Coronary artery (tissue), 2 donors: ENCODE measurements around the gene KCNE5.
"Not testable (repeated sequence)": the region's sequence is repeated elsewhere in the genome, so short reads cannot be mapped to it uniquely, and the experiment has no call there.

Source experiments
- DNase-seq: peaks from one replicate; pipeline ENCODE4 v3.0.0-alpha.2; 2017; ENCODE audit warnings: low spot score
- H3K27ac ChIP-seq, 2 donors: fragments of 200-600 bp; sonication (generic); one replicate each; pipeline ENCODE4 v1.5.1; 2016 to 2019
- H3K4me3 ChIP-seq: fragments of 200-600 bp; sonication (generic); 2 replicates; pipeline ENCODE4 v1.5.1; 2016; ENCODE audit warnings: mild to moderate bottlenecking, moderate library complexity
- CTCF ChIP-seq: fragments of 200-600 bp; sonication (generic); IDR thresholded peaks from one replicate; pipeline ENCODE4 v1.5.1; 2019; ENCODE audit warnings: antibody characterized with exemption

Gene KCNE5

GRCh38 chrX:109656774-109657173, 31.8 kb upstream of the KCNE5 start:
- no peak for TF ChIP-seq CTCF
- H3K27ac ChIP-seq: no peak overlapping the region
- no peak overlapping the region for H3K4me3 ChIP-seq
- no peak for DNase-seq

- Histone ChIP-seq H3K4me3 (no peak overlapping the region), H3K27ac (no peak overlapping the region)
- DNase-seq: no peak
- no peak for TF ChIP-seq CTCF
Measured at GRCh38 chrX:109655502-109656201, 30.7 kb upstream of the KCNE5 start.

- H3K4me3 ChIP-seq: no peak overlapping the region
- DNase-seq: no peak
- TF ChIP-seq CTCF: no peak
Measured at GRCh38 chrX:109654516-109655109, 29.6 kb upstream of the KCNE5 start.

GRCh38 chrX:109644671-109645070, 19.7 kb upstream of the KCNE5 start:
- not testable (repeated sequence) for H3K4me3 ChIP-seq, H3K27ac ChIP-seq, DNase-seq

More at GRCh38 chrX:109654516-109655109, 29.6 kb upstream of the KCNE5 start:
- H3K27ac ChIP-seq: no peak overlapping the region

- TF ChIP-seq CTCF: no peak
- H3K27ac ChIP-seq: no peak overlapping the region
- no peak for DNase-seq
- no peak overlapping the region for H3K4me3 ChIP-seq
Measured at GRCh38 chrX:109643687-109644086, 18.7 kb upstream of the KCNE5 start.

GRCh38 chrX:109638158-109638557, 13.2 kb upstream of the KCNE5 start:
- Histone ChIP-seq H3K27ac (no peak overlapping the region), H3K4me3 (no peak overlapping the region)
- DNase-seq: no peak
- no peak for TF ChIP-seq CTCF

- H3K4me3 ChIP-seq, DNase-seq, H3K27ac ChIP-seq: not testable (repeated sequence)
Measured at GRCh38 chrX:109637477-109637876, 12.5 kb upstream of the KCNE5 start.

- no peak for DNase-seq
- H3K4me3 ChIP-seq: no peak overlapping the region
Measured at GRCh38 chrX:109635146-109635545, 10.2 kb upstream of the KCNE5 start.

More at GRCh38 chrX:109635146-109635545, 10.2 kb upstream of the KCNE5 start:
- TF ChIP-seq CTCF: no peak
- no peak overlapping the region for H3K27ac ChIP-seq
